HEK293T (cell line): ENCODE data around the gene MYADML2.

Experiments
- CTCF ChIA-PET: fragments of 350-600 bp; formaldehyde crosslinking; extraction: SDS; loops from one replicate; lab custom pipeline; 2021; ENCODE audit warnings: antibody characterized with exemption, inconsistent platforms; lab: Yijun Ruan, JAX
- POLR2A ChIA-PET: fragments of 350-600 bp; formaldehyde crosslinking; extraction: SDS; loops from one replicate; lab custom pipeline; 2020; ENCODE audit warnings: antibody characterized with exemption, inconsistent platforms; lab: Yijun Ruan, JAX
- DNase-seq: peaks from one replicate; pipeline ENCODE4 v3.0.0; 2012; ENCODE audit warnings: mixed read lengths; ENCODE audit errors: extremely low spot score
- ARNT ChIP-seq: fragments of 450-650 bp; IDR thresholded peaks from 2 replicates; pipeline ENCODE4 v1.6.1; 2017; ENCODE audit warnings: mild to moderate bottlenecking
- BHLHE40 ChIP-seq: fragments of 450-650 bp; IDR thresholded peaks from 2 replicates; pipeline ENCODE4 v1.6.1; 2016; ENCODE audit warnings: mild to moderate bottlenecking, moderate library complexity, borderline replicate concordance
- CTBP1 ChIP-seq: fragments of 450-650 bp; IDR thresholded peaks from 2 replicates; pipeline ENCODE4 v1.6.1; 2016; ENCODE audit warnings: borderline replicate concordance
- ELF4 ChIP-seq: fragments of 450-650 bp; IDR thresholded peaks from 2 replicates; pipeline ENCODE4 v1.6.1; 2017; ENCODE audit warnings: antibody characterized with exemption
- FOXA1 ChIP-seq: fragments of 450-650 bp; IDR thresholded peaks from 2 replicates; pipeline ENCODE4 v1.6.1; 2016; ENCODE audit warnings: mild to moderate bottlenecking
- FOXK2 ChIP-seq: fragments of 450-650 bp; IDR thresholded peaks from 2 replicates; pipeline ENCODE4 v1.6.1; 2016; ENCODE audit warnings: mild to moderate bottlenecking
- FOXM1 ChIP-seq: fragments of 450-650 bp; IDR thresholded peaks from 2 replicates; pipeline ENCODE4 v1.6.1; 2017; ENCODE audit warnings: mild to moderate bottlenecking, borderline replicate concordance
- HDGF ChIP-seq: fragments of 450-650 bp; IDR thresholded peaks from 2 replicates; pipeline ENCODE4 v1.6.1; 2017; ENCODE audit warnings: antibody characterized with exemption, borderline replicate concordance
- L3MBTL2 ChIP-seq: fragments of 450-650 bp; conservative IDR thresholded peaks from 2 replicates; pipeline ENCODE4 v1.6.1; 2016; ENCODE audit warnings: mild to moderate bottlenecking
- LEF1 ChIP-seq: fragments of 450-650 bp; IDR thresholded peaks from 2 replicates; pipeline ENCODE4 v1.6.1; 2017; ENCODE audit warnings: mild to moderate bottlenecking, borderline replicate concordance
- NFRKB ChIP-seq: fragments of 450-650 bp; IDR thresholded peaks from 2 replicates; pipeline ENCODE4 v1.6.1; 2016; ENCODE audit warnings: mild to moderate bottlenecking, moderate library complexity
- SP1 ChIP-seq: fragments of 450-650 bp; IDR thresholded peaks from 2 replicates; pipeline ENCODE4 v1.6.1; 2017
- SUZ12 ChIP-seq: fragments of 450-650 bp; IDR thresholded peaks from 2 replicates; pipeline ENCODE4 v1.6.1; 2016; ENCODE audit warnings: mild to moderate bottlenecking
- TARDBP ChIP-seq: fragments of 450-650 bp; IDR thresholded peaks from 2 replicates; pipeline ENCODE4 v1.6.1; 2016
- ZNF384 ChIP-seq: fragments of 450-650 bp; IDR thresholded peaks from 2 replicates; pipeline ENCODE4 v1.6.1; 2016
- TF ChIP-seq, protein P1 (sequence below): fragments of 450-650 bp; IDR thresholded peaks from 2 replicates; pipeline ENCODE4 v1.6.1; 2016

MYADML2 gene

DNA sequence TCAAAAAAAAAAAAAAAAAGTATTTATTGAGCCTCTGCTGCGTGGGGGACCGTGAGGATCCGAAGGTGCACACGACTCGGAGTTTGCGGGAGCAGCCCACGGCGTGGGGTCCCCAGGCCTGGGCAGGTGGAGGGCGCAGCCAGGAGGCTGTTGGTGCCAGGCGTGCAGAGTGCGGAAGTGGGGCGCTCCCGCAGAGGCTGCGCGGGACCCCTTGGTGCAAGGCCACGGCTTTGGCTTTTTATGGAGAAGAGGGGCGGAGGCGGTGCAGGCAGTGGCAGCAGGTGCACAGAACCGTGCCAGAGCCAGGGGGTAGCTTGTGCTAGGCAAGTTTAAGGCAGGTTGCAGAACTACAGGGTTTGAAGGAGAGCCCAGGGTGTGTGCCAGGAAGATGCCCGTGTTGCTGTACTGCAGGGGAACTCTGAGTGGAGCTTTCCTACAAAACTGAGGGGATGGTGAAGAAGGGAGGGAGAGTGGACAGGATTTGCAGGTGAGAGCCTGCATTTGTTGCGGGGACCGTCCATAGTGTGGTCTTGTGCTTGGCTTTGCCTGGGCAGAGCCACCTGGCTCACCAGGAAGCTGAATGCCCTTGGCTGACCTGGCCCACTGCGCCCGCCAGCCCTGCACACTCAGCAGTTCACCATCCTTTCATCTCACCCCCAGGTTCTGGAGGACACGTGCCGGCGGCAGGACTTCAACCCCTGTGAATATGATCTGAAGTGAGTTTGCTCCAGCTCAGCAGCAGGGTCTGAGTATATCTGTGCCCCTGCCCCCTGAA lies 31.7 kb upstream of the MYADML2 start:
- no peak for DNase-seq
- ChIA-PET POLR2A (interaction anchor here (0.7 kb wide), 1 partner anchor 12 kb away, joined by 3 read pairs; no protein-coding TSS in a partner anchor), CTCF (interaction anchor here (0.8 kb wide), 1 partner anchor 19 kb away, joined by 3 read pairs; no protein-coding TSS in a partner anchor)
- TF ChIP-seq ARNT: no peak
- TF ChIP-seq TARDBP: no peak
- TF ChIP-seq ZNF384: no peak
- TF ChIP-seq HDGF: no peak
- TF ChIP-seq L3MBTL2: no peak
- no peak for TF ChIP-seq SP1
- TF ChIP-seq FOXA1: no peak
- TF ChIP-seq FOXM1: no peak
- no peak for TF ChIP-seq LEF1
- no peak for TF ChIP-seq FOXK2
- TF ChIP-seq SUZ12: no peak
- no peak for TF ChIP-seq ELF4
- no peak for TF ChIP-seq CTBP1
- TF ChIP-seq, protein P1, sequence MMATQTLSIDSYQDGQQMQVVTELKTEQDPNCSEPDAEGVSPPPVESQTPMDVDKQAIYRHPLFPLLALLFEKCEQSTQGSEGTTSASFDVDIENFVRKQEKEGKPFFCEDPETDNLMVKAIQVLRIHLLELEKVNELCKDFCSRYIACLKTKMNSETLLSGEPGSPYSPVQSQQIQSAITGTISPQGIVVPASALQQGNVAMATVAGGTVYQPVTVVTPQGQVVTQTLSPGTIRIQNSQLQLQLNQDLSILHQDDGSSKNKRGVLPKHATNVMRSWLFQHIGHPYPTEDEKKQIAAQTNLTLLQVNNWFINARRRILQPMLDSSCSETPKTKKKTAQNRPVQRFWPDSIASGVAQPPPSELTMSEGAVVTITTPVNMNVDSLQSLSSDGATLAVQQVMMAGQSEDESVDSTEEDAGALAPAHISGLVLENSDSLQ: no peak
- TF ChIP-seq BHLHE40: no peak
- TF ChIP-seq NFRKB: no peak

DNA sequence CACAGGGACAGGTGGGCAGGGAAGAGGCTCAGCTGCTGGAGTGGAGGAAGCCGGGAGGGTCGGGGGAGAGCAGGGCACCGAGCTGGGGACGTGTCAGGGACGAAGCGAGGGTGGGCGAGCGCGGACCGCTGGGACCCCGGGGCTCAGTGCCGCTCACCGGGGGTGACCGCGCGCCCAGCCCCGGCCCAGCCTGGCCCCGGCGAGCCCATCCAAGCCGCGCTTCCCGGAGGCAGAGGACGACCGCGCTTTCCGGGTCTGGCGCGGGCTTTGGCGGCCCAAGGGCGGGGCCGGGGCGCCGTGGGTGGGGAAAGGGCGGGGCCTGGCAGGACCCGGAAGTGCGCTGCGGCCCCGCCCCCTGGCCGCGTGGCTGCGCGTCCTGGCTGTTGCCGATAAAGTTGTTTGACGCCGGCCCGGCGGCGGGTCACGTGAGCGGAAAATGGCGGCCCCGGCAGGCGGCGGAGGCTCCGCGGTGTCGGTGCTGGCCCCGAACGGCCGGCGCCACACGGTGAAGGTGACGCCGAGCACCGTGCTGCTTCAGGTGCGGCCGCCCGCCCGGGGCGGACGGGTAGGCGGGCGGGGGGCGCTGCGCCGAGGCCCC lies 30.3 kb upstream of the MYADML2 start, which contains the start of gene ASPSCR1:
Gene ASPSCR1 (plus strand): TSS at position 419 of the 598 bp plus-strand sequence. CDS start 18 bp downstream, at position 437.
- peak; percentile 85 for TF ChIP-seq ARNT
- no peak for TF ChIP-seq SUZ12
- TF ChIP-seq FOXA1: no peak
- TF ChIP-seq ELF4: no peak; the same call in none of the 2 replicates
- TF ChIP-seq, protein P1: no peak
- no peak for TF ChIP-seq SP1
- TF ChIP-seq LEF1: peak; percentile 96
- TF ChIP-seq NFRKB: no peak
- CTCF ChIA-PET: interaction anchor here (0.9 kb wide), 1 partner anchor 18 kb away, joined by 6 read pairs; no protein-coding TSS in a partner anchor
- peak; percentile 98 for DNase-seq
- POLR2A ChIA-PET: interaction anchor here (0.8 to 3.0 kb wide), 8 partner anchors 10 to 121 kb away, joined by 3 to 12 read pairs (median 4); partner anchors contain the start of genes CENPX, FASN and LRRC45

DNA sequence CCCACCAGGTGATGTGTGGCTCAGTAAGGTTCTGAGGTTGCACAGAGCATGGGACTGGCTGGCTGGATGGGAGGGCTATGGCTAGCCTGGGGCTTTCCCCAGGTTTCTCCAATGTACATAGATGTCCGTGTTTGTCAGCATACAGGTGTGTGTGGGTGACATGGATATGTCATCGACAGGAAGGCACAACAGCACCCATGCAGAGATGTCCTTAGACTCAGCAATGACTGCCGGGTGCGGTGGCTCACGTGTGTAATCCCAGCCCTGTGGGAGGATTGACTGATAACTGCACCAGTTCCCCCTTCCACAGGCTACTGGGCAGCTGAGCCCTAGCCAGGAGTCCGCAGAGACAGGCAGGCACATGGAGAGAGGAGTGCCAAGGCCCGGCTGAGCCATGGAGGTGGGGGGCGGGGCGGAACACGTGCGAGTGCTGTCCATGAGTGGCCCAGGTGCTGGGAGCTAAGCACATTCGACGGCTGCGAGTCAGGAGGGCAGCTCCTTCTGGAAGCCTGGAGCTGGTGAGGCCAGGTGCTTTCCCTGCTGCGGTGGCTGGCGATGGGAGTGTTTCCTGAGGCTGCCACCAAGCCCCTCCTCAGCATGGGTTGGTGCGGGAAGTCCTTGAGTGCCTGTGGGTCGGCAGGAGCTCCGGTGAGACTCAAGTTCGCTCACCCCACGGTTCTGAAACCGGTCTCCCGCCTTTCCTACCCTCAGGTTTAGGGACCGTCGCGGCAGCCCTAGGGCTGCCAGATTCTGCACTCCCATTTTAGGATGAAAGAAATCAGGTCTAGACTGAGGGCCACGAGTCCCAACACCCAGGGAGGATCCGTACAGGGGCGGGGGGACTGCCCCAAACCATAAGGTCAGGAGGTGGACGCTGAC lies 29.5 kb upstream of the MYADML2 start:
- ChIA-PET POLR2A (interaction anchor here (0.8 to 3.0 kb wide), 8 partner anchors 9 to 122 kb away, joined by 3 to 12 read pairs (median 4); partner anchors contain the start of genes CENPX, FASN and LRRC45), CTCF (interaction anchor here (0.9 kb wide), 1 partner anchor 17 kb away, joined by 6 read pairs; no protein-coding TSS in a partner anchor)
- no peak for TF ChIP-seq TARDBP
- peak; percentile 79 for TF ChIP-seq L3MBTL2
- no peak for DNase-seq

DNA sequence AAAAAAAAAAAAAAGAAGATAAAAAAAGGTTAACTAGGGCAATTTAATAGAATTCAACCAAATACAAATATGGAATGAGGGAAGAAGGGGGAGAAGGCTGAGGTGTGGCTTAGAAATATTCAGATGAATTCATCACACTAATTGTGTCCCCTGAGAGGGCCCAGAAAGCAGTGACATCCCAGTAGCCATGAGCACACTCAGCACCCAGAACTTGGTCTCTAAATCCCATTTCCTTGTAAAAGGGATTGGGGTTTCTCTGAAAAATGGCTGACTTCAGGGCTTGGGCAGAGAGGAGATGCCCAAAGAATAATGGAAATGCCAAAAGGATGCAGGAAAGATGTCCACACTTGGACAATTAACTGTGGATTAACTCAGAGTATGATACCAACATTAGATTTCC lies 26.4 kb upstream of the MYADML2 start:
- ChIA-PET POLR2A (no interaction called here), CTCF (no interaction called here)
- TF ChIP-seq NFRKB: no peak
- TF ChIP-seq FOXA1: no peak
- TF ChIP-seq FOXK2: no peak
- no peak for TF ChIP-seq L3MBTL2
- no peak for TF ChIP-seq SUZ12
- TF ChIP-seq FOXM1: no peak
- TF ChIP-seq LEF1: no peak
- TF ChIP-seq TARDBP: no peak
- no peak for TF ChIP-seq ZNF384
- no peak for TF ChIP-seq SP1
- TF ChIP-seq BHLHE40: no peak
- TF ChIP-seq, protein P1: no peak
- no peak for TF ChIP-seq HDGF
- TF ChIP-seq ARNT: no peak
- TF ChIP-seq CTBP1: no peak
- TF ChIP-seq ELF4: no peak
- DNase-seq: no peak
